HG03439 (cell line): ENCODE data around the gene ABCG1.
A peak's percentile ranks its signal among the peaks of the same experiment; 100 is the strongest.

Experiments used
- ATAC-seq: cut with Tn5 transposase; IDR thresholded peaks from one replicate; pipeline ENCODE4 v1.9.1; 2021; ENCODE audit warnings: mild to moderate bottlenecking, moderate library complexity; ENCODE audit not compliant: unreplicated experiment

ABCG1 gene

GRCh38 chr21:42214081-42214750, 4.7 kb upstream of the ABCG1 start:
- ATAC-seq, result no peak

GRCh38 chr21:42214921-42215320, 4.0 kb upstream of the ABCG1 start:
- no peak for ATAC-seq

- no peak for ATAC-seq
Observed at GRCh38 chr21:42215942-42216725, 2.8 kb upstream of the ABCG1 start.

GRCh38 chr21:42216726-42217572, 2.0 kb upstream of the ABCG1 start:
- ATAC-seq, result no peak

- ATAC-seq, result no peak
Observed at GRCh38 chr21:42219606-42220137, 732 bp downstream of the ABCG1 start.

- ATAC-seq, result no peak
Observed at GRCh38 chr21:42220138-42220701, 1.3 kb downstream of the ABCG1 start.

- ATAC-seq, result no peak
Observed at GRCh38 chr21:42221581-42222345, 2.8 kb downstream of the ABCG1 start.

- ATAC-seq, result no peak
Observed at GRCh38 chr21:42222386-42222785, 3.4 kb downstream of the ABCG1 start.

- no peak for ATAC-seq
Observed at GRCh38 chr21:42222821-42223390, 4.0 kb downstream of the ABCG1 start.

GRCh38 chr21:42223826-42224575, 5.1 kb downstream of the ABCG1 start:
- ATAC-seq, result no peak

- no peak for ATAC-seq
Observed at GRCh38 chr21:42225042-42225441, 6.1 kb downstream of the ABCG1 start.

- no peak for ATAC-seq
Observed at GRCh38 chr21:42225571-42226155, 6.7 kb downstream of the ABCG1 start.

GRCh38 chr21:42226626-42227025, 7.7 kb downstream of the ABCG1 start:
- ATAC-seq, result no peak

GRCh38 chr21:42227909-42228708, 9.2 kb downstream of the ABCG1 start:
- ATAC-seq, result peak; percentile 92

GRCh38 chr21:42228709-42229220, 9.8 kb downstream of the ABCG1 start:
- no peak for ATAC-seq

- no peak for ATAC-seq
Observed at GRCh38 chr21:42229676-42230075, 10.7 kb downstream of the ABCG1 start.

- ATAC-seq, result no peak
Observed at GRCh38 chr21:42230178-42230577, 11.2 kb downstream of the ABCG1 start.

GRCh38 chr21:42230636-42231035, 11.7 kb downstream of the ABCG1 start:
- no peak for ATAC-seq
